Activated T-cell treated with anti-CD3 and anti-CD28 coated beads for 1 hour (primary cell): ENCODE results near the gene TPM2.
"Not testable (repeated sequence)": the region's sequence is repeated elsewhere in the genome, so short reads cannot be mapped to it uniquely, and the experiment has no call there.

Source experiments
- DNase-seq: peaks from one replicate; pipeline ENCODE4 v3.0.0-alpha.2; 2020; ENCODE audit warnings: low read depth

TPM2 gene

DNA sequence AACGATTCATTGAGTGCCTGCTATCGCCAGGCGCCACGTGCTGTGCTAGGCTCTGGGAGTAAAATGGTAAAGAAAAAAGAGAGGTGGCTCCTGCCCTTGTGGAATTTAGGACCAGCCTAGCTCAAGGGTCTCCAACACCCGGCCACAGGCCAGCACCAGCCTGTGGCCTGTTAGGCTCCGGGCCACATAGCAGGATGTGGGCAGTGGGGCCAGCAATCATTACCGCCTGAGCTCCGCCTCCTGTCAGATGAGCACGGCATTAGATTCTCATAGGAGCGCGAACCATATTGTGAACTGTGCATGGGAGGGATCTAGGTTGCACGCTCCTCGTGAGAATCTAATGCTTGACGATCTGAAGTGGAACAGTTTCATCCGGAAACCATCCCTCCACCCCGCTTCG, 33.4 kb downstream of the TPM2 start:
- DNase-seq, result no peak

- DNase-seq, result no peak
Measured at GRCh38 chr9:35653611-35654010, 36.1 kb downstream of the TPM2 start.

- DNase-seq, result no peak
Measured at GRCh38 chr9:35652829-35653209, 36.9 kb downstream of the TPM2 start.

- no peak for DNase-seq
Measured at GRCh38 chr9:35651956-35652828, 37.5 kb downstream of the TPM2 start.

GRCh38 chr9:35650341-35651158, 39.2 kb downstream of the TPM2 start, which contains the start of gene SIT1:
SIT1 (minus strand) TSS chr9:35650931; CDS start chr9:35650853, 78 bp downstream.
- no peak for DNase-seq

GRCh38 chr9:35649431-35650340, 40.0 kb downstream of the TPM2 start:
- peak; percentile 45 for DNase-seq

DNA sequence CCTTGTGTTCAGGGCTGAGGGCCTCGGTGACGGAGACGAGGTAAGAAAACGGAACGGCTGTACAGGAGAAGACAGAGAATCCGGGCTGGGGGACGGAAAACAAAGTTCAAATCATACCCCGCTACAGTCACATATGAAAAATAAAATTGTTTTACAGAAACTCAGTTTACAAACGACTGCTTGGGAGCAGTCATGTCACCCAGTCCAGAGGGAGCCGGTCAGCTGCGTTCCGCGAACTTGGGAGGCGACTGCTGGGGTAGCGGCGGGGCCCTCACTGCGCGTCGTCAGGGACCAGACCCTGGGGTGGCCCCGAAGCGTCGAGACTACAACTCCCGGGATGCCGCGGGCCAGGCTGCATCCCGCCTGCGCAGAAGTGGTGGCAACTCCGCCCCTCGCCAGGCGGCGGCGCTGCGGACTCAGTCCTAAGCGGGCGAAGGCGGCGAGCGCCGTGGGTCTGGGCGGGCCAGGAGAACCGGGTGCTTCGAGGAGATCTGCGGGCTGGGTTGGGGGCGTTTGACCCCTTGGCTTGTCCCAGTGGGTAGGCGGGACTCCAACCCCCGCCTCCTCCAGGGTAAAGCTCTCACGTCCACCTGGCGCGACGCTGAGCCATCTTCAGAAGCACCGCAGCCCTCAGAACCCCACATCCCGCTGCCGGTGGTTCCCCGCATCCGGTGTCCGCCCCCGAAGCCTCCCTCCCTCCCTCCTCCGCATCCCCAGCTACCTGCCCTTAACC, 43.0 kb downstream of the TPM2 start:
- DNase-seq, result peak; percentile 88

GRCh38 chr9:35646153-35646532, 43.6 kb downstream of the TPM2 start:
- no peak for DNase-seq

- not testable (repeated sequence) for DNase-seq
Measured at GRCh38 chr9:35645736-35646135, 44.0 kb downstream of the TPM2 start.

GRCh38 chr9:35643046-35643445, 46.7 kb downstream of the TPM2 start:
- no peak for DNase-seq

- not testable (repeated sequence) for DNase-seq
Measured at GRCh38 chr9:35641478-35641877, 48.2 kb downstream of the TPM2 start.

GRCh38 chr9:35640431-35640830, 49.3 kb downstream of the TPM2 start:
- not testable (repeated sequence) for DNase-seq

- DNase-seq, result no peak
Measured at GRCh38 chr9:35639631-35640030, 50.1 kb downstream of the TPM2 start.

- not testable (repeated sequence) for DNase-seq
Measured at GRCh38 chr9:35639225-35639624, 50.5 kb downstream of the TPM2 start.

- not testable (repeated sequence) for DNase-seq
Measured at GRCh38 chr9:35638751-35639150, 51.0 kb downstream of the TPM2 start.

DNA sequence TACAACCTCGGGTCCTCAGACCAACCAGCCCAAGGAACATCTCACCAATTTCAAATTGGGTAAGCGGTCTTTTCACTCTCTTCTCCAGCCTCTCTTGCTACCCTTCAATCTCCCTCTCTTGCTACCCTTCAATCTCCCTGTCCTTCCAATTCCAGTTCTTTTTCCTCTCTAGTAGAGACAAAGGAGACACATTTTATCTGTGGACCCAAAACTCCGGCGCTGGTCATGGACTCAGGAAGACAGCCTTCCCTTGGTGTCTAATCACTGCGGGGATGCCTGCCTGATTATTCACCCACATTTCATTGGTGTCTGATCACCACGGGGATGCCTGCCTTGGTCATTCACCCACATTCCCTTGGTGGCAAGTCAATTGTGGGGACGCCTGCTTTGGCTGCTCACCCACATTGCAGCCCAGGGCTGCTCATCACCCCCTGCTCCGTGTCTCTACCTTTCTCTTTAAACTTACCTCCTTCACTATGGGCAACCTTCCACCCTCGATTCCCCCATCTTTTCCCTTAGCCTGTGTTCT, 52.2 kb downstream of the TPM2 start:
- not testable (repeated sequence) for DNase-seq

GRCh38 chr9:35636877-35637246, 52.9 kb downstream of the TPM2 start:
- DNase-seq, result not testable (repeated sequence)

- DNase-seq, result no peak
Measured at GRCh38 chr9:35636135-35636876, 53.4 kb downstream of the TPM2 start.

DNA sequence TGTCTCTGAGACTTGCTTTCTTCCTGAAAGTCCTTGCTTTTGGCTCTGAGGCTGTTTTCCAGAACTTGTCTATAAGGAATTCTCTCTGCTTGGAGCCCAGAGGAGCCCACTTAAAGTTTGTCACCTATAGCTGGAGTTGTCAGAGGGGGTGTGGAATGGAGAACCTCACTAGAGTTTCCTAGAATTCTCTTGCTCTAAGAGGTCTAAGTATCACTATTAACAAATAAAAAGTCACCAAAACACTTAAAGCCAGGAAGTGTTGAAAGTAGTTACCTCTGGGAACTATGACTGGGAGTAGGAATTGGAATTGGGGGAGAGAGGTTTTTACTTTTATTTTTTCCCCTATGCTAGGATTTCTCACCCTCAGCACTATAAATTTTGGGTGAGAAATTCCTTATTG, 54.0 kb downstream of the TPM2 start:
- no peak for DNase-seq
